Endothelial cell of umbilical vein (primary cell): Measurements from ENCODE around the gene LIPG. TPM values are rescaled to one million over a fixed set of nuclear protein-coding genes. Genes with fewer than 3 reads are reported as not detected.

Experiments
- BruUV-seq: library from RNA; stranded (reverse); fragments of 400-500 nt; replicated peaks from 2 replicates; lab custom pipeline; 2021; lab: Mats Ljungman, UMichigan
- CTCF ChIA-PET: fragments of 300-600, 350-600 bp; sonication (Branson Sonifier 250); formaldehyde crosslinking; loops from one replicate; lab custom pipeline; 2021; ENCODE audit warnings: antibody characterized with exemption, inconsistent platforms; lab: Charles Lee
- POLR2A ChIA-PET: fragments of 300-600, 350-600 bp; sonication (Branson Sonifier 250); formaldehyde crosslinking; loops from one replicate; lab custom pipeline; 2021; ENCODE audit warnings: antibody characterized with exemption, inconsistent platforms; lab: Charles Lee
- DNase-seq: peaks from one replicate; pipeline ENCODE4 v3.0.0-alpha.2; 2011; ENCODE audit warnings: low read depth, low spot score
- FAIRE-seq: peaks from 2 replicates; lab custom pipeline; 2011; peaks lifted over from hg19 to GRCh38; lab: Jason Lieb, UNC
- H2AFZ ChIP-seq: 2 replicates; pipeline ENCODE4 v1.6.0; 2012; ENCODE audit warnings: low read depth, low read length, control low read depth, inconsistent platforms
- H3K27ac ChIP-seq: 2 replicates; pipeline ENCODE4 v1.5.1; 2011; ENCODE audit warnings: low read depth, mild to moderate bottlenecking, control low read depth, low read length, moderate library complexity; ENCODE audit not compliant: insufficient read depth
- H3K27me3 ChIP-seq, 2 experiments: 2 replicates each; pipeline versions ENCODE4 v1.6.0 to v1.6.1; 2011; ENCODE audit warnings: low read length in 2 of 2, mixed read lengths in 1 of 2; ENCODE audit not compliant: control insufficient read depth in 2 of 2, insufficient read depth in 2 of 2
- H3K36me3 ChIP-seq, 2 experiments: 2 replicates in 1 of 2; 3 replicates in 1 of 2; pipeline ENCODE4 v1.5.1; 2011; ENCODE audit warnings: low read length in 2 of 2, mild to moderate bottlenecking in 1 of 2, moderate library complexity in 1 of 2; ENCODE audit not compliant: control insufficient read depth in 2 of 2, insufficient read depth in 2 of 2; ENCODE audit errors: extremely low read depth in 1 of 2
- H3K4me1 ChIP-seq: 3 replicates; pipeline ENCODE4 v1.5.1; 2011; ENCODE audit warnings: mild to moderate bottlenecking, low read length; ENCODE audit not compliant: control insufficient read depth, insufficient read depth; ENCODE audit errors: extremely low read depth
- H3K4me2 ChIP-seq: 2 replicates; pipeline ENCODE4 v1.6.1; 2011; ENCODE audit warnings: low read length, control low read depth, mixed read lengths; ENCODE audit not compliant: insufficient read depth
- H3K4me3 ChIP-seq, 3 experiments: fragments of 200-600 bp in 1 of 3; sonication (generic), shearing (Covaris generic) in 1 of 3; replicated peaks in 1 of 3; 2 replicates each; pipeline ENCODE4 v1.5.1; 2011 to 2016; ENCODE audit warnings: control low read depth in 3 of 3, low read length in 3 of 3, mild to moderate bottlenecking in 2 of 3, inconsistent platforms in 1 of 3, low read depth in 1 of 3, moderate library complexity in 1 of 3; ENCODE audit not compliant: insufficient read depth in 1 of 3
- H3K79me2 ChIP-seq: 2 replicates; pipeline ENCODE4 v1.6.0; 2012; ENCODE audit warnings: low read length, inconsistent platforms; ENCODE audit not compliant: control insufficient read depth, insufficient read depth
- H3K9ac ChIP-seq: replicated peaks from 2 replicates; pipeline ENCODE3; 2011; ENCODE audit warnings: low read length, control low read depth; ENCODE audit not compliant: insufficient read depth; ENCODE audit errors: extremely low read depth
- H3K9me1 ChIP-seq: replicated peaks from 3 replicates; pipeline ENCODE4 v1.6.0; 2011; ENCODE audit warnings: mild to moderate bottlenecking, low read length; ENCODE audit not compliant: control insufficient read depth, insufficient read depth; ENCODE audit errors: extremely low read depth
- H3K9me3 ChIP-seq: replicated peaks from 2 replicates; pipeline ENCODE4 v1.5.1; 2012; ENCODE audit warnings: low read length, inconsistent platforms; ENCODE audit not compliant: control insufficient read depth, insufficient read depth
- H4K20me1 ChIP-seq: replicated peaks from 2 replicates; pipeline ENCODE3; 2011; ENCODE audit warnings: mild to moderate bottlenecking, low read length; ENCODE audit not compliant: control insufficient read depth, insufficient read depth; ENCODE audit errors: extremely low read depth
- CTCF ChIP-seq, 2 donors: IDR thresholded peaks; 1 replicate in 1 of 2; 2 replicates in 1 of 2; pipeline ENCODE4 v1.5.1; 2011; ENCODE audit warnings: low read length in 2 of 2, mild to moderate bottlenecking in 2 of 2, moderate library complexity in 2 of 2, control low read depth in 1 of 2, inconsistent platforms in 1 of 2, low read depth in 1 of 2; ENCODE audit not compliant: insufficient read depth in 1 of 2; ENCODE audit errors: extremely low read depth in 1 of 2
- GATA2 ChIP-seq: IDR thresholded peaks from 2 replicates; pipeline ENCODE4 v1.7.0; 2011; ENCODE audit warnings: low read depth, mild to moderate bottlenecking, moderate library complexity, mixed read lengths, low read length; ENCODE audit not compliant: insufficient read length, insufficient read depth
- JUN ChIP-seq: IDR thresholded peaks from 2 replicates; pipeline ENCODE4 v1.6.1; 2011; ENCODE audit warnings: borderline replicate concordance, low read depth; ENCODE audit not compliant: insufficient read length, insufficient read depth
- MAX ChIP-seq: IDR thresholded peaks from 2 replicates; pipeline ENCODE4 v1.6.1; 2011; ENCODE audit not compliant: insufficient read depth, insufficient read length
- MYC ChIP-seq: IDR thresholded peaks from one replicate; pipeline ENCODE4 v1.6.1; 2011; ENCODE audit warnings: mild to moderate bottlenecking, low read depth, low read length
- POLR2A ChIP-seq: IDR thresholded peaks from 2 replicates; pipeline ENCODE4 v1.6.1; 2012; ENCODE audit warnings: low read depth, mild to moderate bottlenecking, control low read depth, low read length
- POLR2AphosphoS5 ChIP-seq: IDR thresholded peaks from 2 replicates; pipeline ENCODE4 v1.6.1; 2012; ENCODE audit warnings: low read depth, mild to moderate bottlenecking, control low read depth, low read length, moderate library complexity; ENCODE audit not compliant: insufficient read depth
- dilution Hi-C: fragments of 300-500 bp; cut with MboI; formaldehyde crosslinking; loops from one replicate; pipeline ENCODE4 v1.15.0; 2019; ENCODE audit warnings: low sequenced_read_pairs; ENCODE audit not compliant: extremely low pct_ligation_motif_present
- intact Hi-C: fragments of 100-400 bp; cut with micrococcal nuclease; formaldehyde crosslinking; loops from one replicate; pipeline ENCODE4 v1.10.0; 2022
- polyA plus RNA-seq, 4 experiments: library from polyadenylated mRNA; depleted of rRNA in 3 of 4; stranded (reverse) in 3 of 4; unstranded in 1 of 4; fragments of >200 nt; gene quantifications; 2 replicates each; pipeline versions ENCODE4 v1.2.1 to v1.2.3, GENCODE V29; 2011 to 2012; ENCODE audit warnings: missing spikeins in 1 of 4
- total RNA-seq: library from RNA; stranded (reverse); gene quantifications from 2 replicates; pipeline ENCODE4 v1.2.3, GENCODE V29; 2021

LIPG gene
- total and polyA plus RNA-seq, 2 donors (not counting 3 experiments of a cell fraction or from before 2014, with no cell fraction given): 80.6 to 86.3 TPM

GRCh38 chr18:49625021-49625691 is 63.3 kb downstream of the LIPG start:
- H3K27ac ChIP-seq: no peak overlapping the region
- TF ChIP-seq MAX (no peak), POLR2AphosphoS5 (no peak), MYC (no peak), POLR2A (no peak), JUN (no peak), CTCF (IDR thresholded peaks at IDR 0.05; ENCODE audit: extremely low read depth in 1 of 2, insufficient read depth in 1 of 2, low read depth in 1 of 2, low read length in 2 of 2) (no peak), GATA2 (no peak)
- CTCF ChIA-PET: no interaction called here
- H3K9ac ChIP-seq: no peak overlapping the region
- dilution Hi-C loops (no loop called here), intact Hi-C loops (no loop called here)
- no peaks in the 10 kb centered on the region for H3K79me2 ChIP-seq
- no peak overlapping the region for H3K4me3 ChIP-seq
- DNase-seq: no peak
- no peak overlapping the region for H3K4me2 ChIP-seq
- no TSS peak for BruUV-seq
- POLR2A ChIA-PET: no interaction called here
- H3K36me3 ChIP-seq: no peaks in the 10 kb centered on the region
- H3K9me3 ChIP-seq: no peaks in the 10 kb centered on the region
- FAIRE-seq: no peak
- no peaks in the 10 kb centered on the region for H3K9me1 ChIP-seq
- H4K20me1 ChIP-seq: no peaks in the 10 kb centered on the region
- peaks cover 7% of the 10 kb centered on the region for H3K4me1 ChIP-seq
- no peak overlapping the region for H2AFZ ChIP-seq
- peaks cover 0 to 2% of the 10 kb centered on the region in 2 experiments for H3K27me3 ChIP-seq
